ENCODE data around the gene CES2.
A peak's percentile ranks its signal among the peaks of the same experiment; 100 is the strongest.

The CES2 gene

GRCh38 chr16:66926961-66927436, 8.3 kb upstream of the CES2 start:
- Histone ChIP-seq H3K36me3 (ENCODE audit: control insufficient read depth, insufficient read depth, low read length) (no peaks in the 10 kb centered on the region), H3K4me3 (ENCODE audit: low read length) (no peak overlapping the region), H3K27ac (ENCODE audit: low read depth, low read length) (no peak overlapping the region), H3K4me1 (ENCODE audit: control insufficient read depth, low read depth, low read length) (no peaks in the 10 kb centered on the region), H3K23ac (ENCODE audit: low read length) (no peak overlapping the region), H4K5ac (ENCODE audit: low read length) (no peak overlapping the region), H3K79me1 (ENCODE audit: low read length) (no peaks in the 10 kb centered on the region), H4K8ac (ENCODE audit: low read depth, low read length) (no peak overlapping the region), H2BK120ac (ENCODE audit: low read depth, low read length) (no peak overlapping the region), H2BK5ac (ENCODE audit: low read length) (no peak overlapping the region), H3K56ac (ENCODE audit: low read length) (no peak overlapping the region), H3K4ac (ENCODE audit: low read depth, low read length) (no peak overlapping the region), H3K9ac (ENCODE audit: low read length) (no peak overlapping the region), H2AK5ac (ENCODE audit: low read length) (no peak overlapping the region), H3K18ac (ENCODE audit: low read length) (no peak overlapping the region), H3K4me2 (ENCODE audit: low read length) (no peak overlapping the region), H3K79me2 (ENCODE audit: control insufficient read depth, insufficient read depth, low read length) (no peaks in the 10 kb centered on the region), H3K27me3 (ENCODE audit: insufficient read depth, low read length, poor library complexity) (peaks cover 18% of the 10 kb centered on the region), H2BK15ac (replicated peaks; ENCODE audit: low read depth) (no peak overlapping the region)
- WGBS (ENCODE audit: extremely low coverage, insufficient coverage, low lambda C conversion rate) = no CpG with 5 or more reads among the region's 3 CpGs
- peak; percentile 87 for DNase-seq

- no peak overlapping the region for H3K27ac ChIP-seq (ENCODE audit: low read depth, low read length)
These were observed 7.2 kb upstream of the CES2 start for GRCh38 chr16:66927918-66928649.

GRCh38 chr16:66928702-66929388, 6.5 kb upstream of the CES2 start:
- Histone ChIP-seq H3K27ac (ENCODE audit: low read depth, low read length) (no peak overlapping the region), H3K4me2 (ENCODE audit: low read length) (no peak overlapping the region), H3K56ac (ENCODE audit: low read length) (no peak overlapping the region), H3K23ac (ENCODE audit: low read length) (no peak overlapping the region), H2BK120ac (ENCODE audit: low read depth, low read length) (no peak overlapping the region), H3K27me3 (ENCODE audit: insufficient read depth, low read length, poor library complexity) (peaks cover 18% of the 10 kb centered on the region), H3K4me3 (ENCODE audit: low read length) (no peak overlapping the region), H3K9ac (ENCODE audit: low read length) (no peak overlapping the region), H3K4me1 (ENCODE audit: control insufficient read depth, low read depth, low read length) (peaks cover 5% of the 10 kb centered on the region), H2BK15ac (replicated peaks; ENCODE audit: low read depth) (no peak overlapping the region), H3K4ac (ENCODE audit: low read depth, low read length) (no peak overlapping the region), H3K18ac (ENCODE audit: low read length) (no peak overlapping the region), H4K5ac (ENCODE audit: low read length) (no peak overlapping the region), H2BK5ac (ENCODE audit: low read length) (no peak overlapping the region), H3K79me1 (ENCODE audit: low read length) (peaks cover 6% of the 10 kb centered on the region), H4K8ac (ENCODE audit: low read depth, low read length) (no peak overlapping the region), H2AK5ac (ENCODE audit: low read length) (no peak overlapping the region), H3K36me3 (ENCODE audit: control insufficient read depth, insufficient read depth, low read length) (no peaks in the 10 kb centered on the region), H3K79me2 (ENCODE audit: control insufficient read depth, insufficient read depth, low read length) (no peaks in the 10 kb centered on the region)
- peak; percentile 42 for DNase-seq
- WGBS (ENCODE audit: extremely low coverage, insufficient coverage, low lambda C conversion rate) = no CpG with 5 or more reads among the region's 10 CpGs

More at GRCh38 chr16:66927918-66928649, 7.2 kb upstream of the CES2 start:
- H3K79me2 ChIP-seq (ENCODE audit: control insufficient read depth, insufficient read depth, low read length) = no peaks in the 10 kb centered on the region
- no peak overlapping the region for H3K4ac ChIP-seq (ENCODE audit: low read depth, low read length)
- no peaks in the 10 kb centered on the region for H3K4me1 ChIP-seq (ENCODE audit: control insufficient read depth, low read depth, low read length)
- no peak for DNase-seq
- no peak overlapping the region for H3K4me2 ChIP-seq (ENCODE audit: low read length)
- H3K23ac ChIP-seq (ENCODE audit: low read length) = no peak overlapping the region
- no peak overlapping the region for H3K9ac ChIP-seq (ENCODE audit: low read length)
- H3K27me3 ChIP-seq (ENCODE audit: insufficient read depth, low read length, poor library complexity) = peaks cover 18% of the 10 kb centered on the region
- no peaks in the 10 kb centered on the region for H3K79me1 ChIP-seq (ENCODE audit: low read length)
- no CpG with 5 or more reads among the region's 8 CpGs for WGBS (ENCODE audit: extremely low coverage, insufficient coverage, low lambda C conversion rate)
- no peaks in the 10 kb centered on the region for H3K36me3 ChIP-seq (ENCODE audit: control insufficient read depth, insufficient read depth, low read length)
- no peak overlapping the region for H2BK15ac ChIP-seq (replicated peaks; ENCODE audit: low read depth)
- H4K8ac ChIP-seq (ENCODE audit: low read depth, low read length) = no peak overlapping the region
- no peak overlapping the region for H4K5ac ChIP-seq (ENCODE audit: low read length)
- no peak overlapping the region for H3K56ac ChIP-seq (ENCODE audit: low read length)
- H2AK5ac ChIP-seq (ENCODE audit: low read length) = no peak overlapping the region
- no peak overlapping the region for H3K4me3 ChIP-seq (ENCODE audit: low read length)
- no peak overlapping the region for H3K18ac ChIP-seq (ENCODE audit: low read length)
- H2BK5ac ChIP-seq (ENCODE audit: low read length) = no peak overlapping the region
- H2BK120ac ChIP-seq (ENCODE audit: low read depth, low read length) = no peak overlapping the region

GRCh38 chr16:66930189-66930588, 5.1 kb upstream of the CES2 start:
- WGBS (ENCODE audit: extremely low coverage, insufficient coverage, low lambda C conversion rate) = no CpG with 5 or more reads among the region's 4 CpGs
- no peaks in the 10 kb centered on the region for H3K36me3 ChIP-seq (ENCODE audit: control insufficient read depth, insufficient read depth, low read length)
- H2BK120ac ChIP-seq (ENCODE audit: low read depth, low read length) = no peak overlapping the region
- H4K5ac ChIP-seq (ENCODE audit: low read length) = no peak overlapping the region
- H2BK5ac ChIP-seq (ENCODE audit: low read length) = no peak overlapping the region
- no peak overlapping the region for H3K56ac ChIP-seq (ENCODE audit: low read length)
- H3K4me3 ChIP-seq (ENCODE audit: low read length) = no peak overlapping the region
- H3K79me1 ChIP-seq (ENCODE audit: low read length) = peaks cover 6% of the 10 kb centered on the region
- no peak overlapping the region for H3K9ac ChIP-seq (ENCODE audit: low read length)
- H3K4ac ChIP-seq (ENCODE audit: low read depth, low read length) = no peak overlapping the region
- H3K27ac ChIP-seq (ENCODE audit: low read depth, low read length) = no peak overlapping the region
- H3K79me2 ChIP-seq (ENCODE audit: control insufficient read depth, insufficient read depth, low read length) = no peaks in the 10 kb centered on the region
- no peak overlapping the region for H3K23ac ChIP-seq (ENCODE audit: low read length)
- H3K18ac ChIP-seq (ENCODE audit: low read length) = no peak overlapping the region
- H3K4me1 ChIP-seq (ENCODE audit: control insufficient read depth, low read depth, low read length) = peaks cover 5% of the 10 kb centered on the region
- H4K8ac ChIP-seq (ENCODE audit: low read depth, low read length) = no peak overlapping the region
- H2AK5ac ChIP-seq (ENCODE audit: low read length) = no peak overlapping the region
- no peak overlapping the region for H2BK15ac ChIP-seq (replicated peaks; ENCODE audit: low read depth)
- no peak overlapping the region for H3K4me2 ChIP-seq (ENCODE audit: low read length)
- H3K27me3 ChIP-seq (ENCODE audit: insufficient read depth, low read length, poor library complexity) = peaks cover 15% of the 10 kb centered on the region
- DNase-seq = no peak

- no peaks in the 10 kb centered on the region for H3K36me3 ChIP-seq (ENCODE audit: control insufficient read depth, insufficient read depth, low read length)
- H3K79me2 ChIP-seq (ENCODE audit: control insufficient read depth, insufficient read depth, low read length) = no peaks in the 10 kb centered on the region
- H4K5ac ChIP-seq (ENCODE audit: low read length) = no peak overlapping the region
- H3K56ac ChIP-seq (ENCODE audit: low read length) = no peak overlapping the region
- no peak overlapping the region for H3K4me3 ChIP-seq (ENCODE audit: low read length)
- H3K27me3 ChIP-seq (ENCODE audit: insufficient read depth, low read length, poor library complexity) = peaks cover 1% of the 10 kb centered on the region
- H3K79me1 ChIP-seq (ENCODE audit: low read length) = peaks cover 6% of the 10 kb centered on the region
- H2BK15ac ChIP-seq (replicated peaks; ENCODE audit: low read depth) = no peak overlapping the region
- no peak overlapping the region for H4K8ac ChIP-seq (ENCODE audit: low read depth, low read length)
- DNase-seq = no peak
- H3K4me1 ChIP-seq (ENCODE audit: control insufficient read depth, low read depth, low read length) = peaks cover 5% of the 10 kb centered on the region
- no peak overlapping the region for H3K9ac ChIP-seq (ENCODE audit: low read length)
- no peak overlapping the region for H2BK5ac ChIP-seq (ENCODE audit: low read length)
- WGBS (ENCODE audit: extremely low coverage, insufficient coverage, low lambda C conversion rate) = no CpG with 5 or more reads among the region's 2 CpGs
- no peak overlapping the region for H2AK5ac ChIP-seq (ENCODE audit: low read length)
- H3K27ac ChIP-seq (ENCODE audit: low read depth, low read length) = no peak overlapping the region
- no peak overlapping the region for H3K4me2 ChIP-seq (ENCODE audit: low read length)
- no peak overlapping the region for H2BK120ac ChIP-seq (ENCODE audit: low read depth, low read length)
- no peak overlapping the region for H3K23ac ChIP-seq (ENCODE audit: low read length)
- H3K18ac ChIP-seq (ENCODE audit: low read length) = no peak overlapping the region
- H3K4ac ChIP-seq (ENCODE audit: low read depth, low read length) = no peak overlapping the region
These were observed 3.7 kb upstream of the CES2 start for GRCh38 chr16:66931665-66932064.

All from mesendoderm (in vitro differentiated cells).